Activated CD4-positive, alpha-beta T cell treated with anti-CD3 and anti-CD28 coated beads for 24 hours (primary cell): ENCODE measurements around the gene SPIN1.

Source experiments
- DNase-seq, 2 donors: peaks; one replicate each; pipeline ENCODE4 v3.0.0-alpha.2; 2020; ENCODE audit warnings: low read depth in 2 of 2

SPIN1 gene

GRCh38 chr9:88436379-88436778 lies 48.1 kb downstream of the SPIN1 start:
- no peak for DNase-seq

DNA sequence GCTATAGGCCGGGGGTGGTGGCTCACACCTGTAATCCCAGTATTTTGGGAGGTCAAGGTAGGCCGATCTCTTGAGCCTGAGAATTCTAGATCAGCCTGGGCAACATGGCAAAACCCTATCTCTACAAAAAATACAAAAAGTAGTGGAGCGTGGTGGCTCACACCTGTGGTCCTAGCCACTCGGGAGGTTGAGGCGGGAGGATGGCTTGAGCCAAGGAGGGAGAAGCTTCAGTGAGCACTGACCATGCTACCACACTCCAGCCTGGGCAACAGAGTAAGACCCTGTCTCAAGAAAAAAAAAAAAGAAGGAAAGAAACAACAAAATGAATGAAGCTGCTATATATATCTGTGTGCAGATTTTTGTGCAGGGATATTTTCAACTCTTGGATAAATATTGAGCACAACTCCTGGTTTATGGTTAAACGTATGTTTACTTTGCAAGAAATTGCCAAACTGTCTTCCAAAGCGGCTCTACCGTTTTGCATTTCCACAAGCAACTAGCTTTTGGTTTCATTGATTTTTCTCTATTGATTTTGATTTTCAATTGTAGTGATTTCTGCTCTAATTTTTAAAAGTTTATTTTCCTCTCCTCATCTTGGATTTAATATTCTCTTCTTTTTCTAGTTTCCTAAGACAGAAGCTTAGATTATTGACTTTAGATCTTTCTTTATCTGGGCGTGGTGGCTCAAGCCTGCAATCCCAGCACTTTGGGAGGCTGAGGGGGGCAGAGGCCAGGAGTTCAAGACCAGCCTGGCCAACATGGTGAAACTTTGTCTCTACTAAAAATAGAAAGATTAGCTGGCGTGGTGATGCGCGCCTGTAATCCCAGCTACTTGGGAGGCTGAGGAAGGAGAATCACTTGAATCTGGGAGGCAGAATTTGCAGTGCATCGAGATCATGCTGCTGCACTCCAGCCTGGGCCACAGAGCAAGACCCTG lies 49.2 kb downstream of the SPIN1 start:
- DNase-seq: no peak

GRCh38 chr9:88438811-88439210 lies 50.6 kb downstream of the SPIN1 start:
- DNase-seq: no peak

DNA sequence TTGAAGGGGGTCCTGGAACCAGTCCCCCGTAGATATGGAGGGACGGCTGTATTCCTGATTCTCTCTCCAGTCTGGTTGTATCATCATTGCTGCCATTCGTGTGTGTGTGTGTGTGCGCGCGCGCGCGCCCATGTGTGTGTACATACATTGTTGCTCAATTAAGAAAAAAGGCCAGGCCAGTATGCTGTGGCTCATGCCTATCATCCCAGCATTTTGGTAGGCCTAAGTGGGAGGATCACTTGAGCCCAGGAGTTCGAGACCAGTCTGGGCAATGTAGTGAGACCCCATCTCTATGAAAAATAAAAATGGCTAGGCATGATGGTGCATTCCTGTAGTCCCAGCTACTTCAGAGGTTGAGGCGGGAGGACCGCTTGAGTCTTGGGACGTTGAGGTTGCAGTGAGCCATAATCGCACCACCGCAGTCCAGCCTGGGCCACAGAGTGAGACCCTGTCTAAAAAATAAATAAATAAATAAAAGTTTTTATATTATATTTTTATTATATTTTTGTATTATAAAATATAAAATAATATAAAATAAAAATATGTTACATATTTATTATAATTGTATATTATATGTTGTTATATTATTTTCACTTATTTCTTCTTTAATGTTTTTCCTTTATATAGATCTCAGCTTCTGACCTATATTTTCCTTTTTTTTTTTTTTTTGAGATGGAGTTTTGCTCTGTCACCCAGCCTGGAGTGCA lies 53.2 kb downstream of the SPIN1 start:
- no peak for DNase-seq

- no peak for DNase-seq
These were observed 55.4 kb downstream of the SPIN1 start for GRCh38 chr9:88443480-88444113.

DNA sequence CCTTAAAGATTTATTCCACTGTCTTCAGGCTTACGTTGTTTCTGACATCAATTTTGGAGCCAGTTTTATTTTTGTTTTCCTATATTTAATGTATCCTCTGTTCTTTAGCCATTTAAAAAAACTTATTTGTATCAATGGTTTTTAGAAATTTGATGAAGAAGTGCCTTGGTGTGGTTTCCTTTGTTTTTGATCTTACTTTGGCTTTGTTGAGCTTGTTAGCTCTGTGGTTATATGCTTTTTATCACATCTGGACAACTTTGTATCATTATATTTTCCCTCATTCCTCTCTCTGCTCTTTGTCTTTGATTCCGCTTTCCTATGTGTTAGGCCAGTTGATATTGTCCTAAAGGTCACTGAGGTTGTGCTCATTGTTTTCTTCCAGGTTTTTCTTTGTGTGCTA lies 58.5 kb downstream of the SPIN1 start:
- DNase-seq: no peak

GRCh38 chr9:88447431-88447830 lies 59.2 kb downstream of the SPIN1 start:
- DNase-seq: no peak

GRCh38 chr9:88451160-88451559 lies 62.9 kb downstream of the SPIN1 start:
- no peak for DNase-seq

DNA sequence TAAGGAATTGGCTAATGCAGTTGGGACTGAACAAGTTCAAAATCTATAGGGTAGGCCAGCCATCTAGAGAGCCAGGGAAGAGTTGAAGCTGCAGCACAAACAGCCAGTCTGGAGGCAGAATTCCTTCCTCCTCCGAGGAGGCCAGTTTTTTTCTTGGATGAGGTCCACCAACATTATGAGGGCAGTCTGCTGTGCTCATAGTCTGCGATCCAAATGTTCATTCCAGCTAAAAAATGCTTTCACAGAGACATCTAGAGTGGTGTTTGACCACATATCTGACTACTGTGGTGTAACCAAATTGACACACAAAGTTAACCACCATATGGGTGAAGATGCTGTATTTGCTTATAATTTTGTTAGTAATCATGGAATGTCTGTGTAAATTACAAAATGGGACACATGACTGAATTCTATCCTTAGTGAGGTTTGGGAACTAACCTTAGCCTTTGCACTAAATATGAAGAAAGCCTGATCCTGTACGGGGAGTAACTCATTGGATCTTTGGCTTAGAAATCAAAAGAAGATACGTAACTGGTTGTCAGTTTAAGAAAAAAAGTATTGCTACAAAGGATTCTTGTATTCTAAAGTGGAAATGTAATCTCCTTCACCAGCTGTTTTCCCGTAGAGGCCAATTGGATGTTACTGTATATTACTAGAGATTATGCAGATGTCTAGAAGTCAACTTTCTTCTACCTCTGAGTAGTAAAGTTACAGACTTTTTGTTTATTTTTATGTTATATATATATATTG lies 70.6 kb downstream of the SPIN1 start:
- no peak for DNase-seq

GRCh38 chr9:88460587-88461332 lies 72.5 kb downstream of the SPIN1 start:
- no peak for DNase-seq

DNA sequence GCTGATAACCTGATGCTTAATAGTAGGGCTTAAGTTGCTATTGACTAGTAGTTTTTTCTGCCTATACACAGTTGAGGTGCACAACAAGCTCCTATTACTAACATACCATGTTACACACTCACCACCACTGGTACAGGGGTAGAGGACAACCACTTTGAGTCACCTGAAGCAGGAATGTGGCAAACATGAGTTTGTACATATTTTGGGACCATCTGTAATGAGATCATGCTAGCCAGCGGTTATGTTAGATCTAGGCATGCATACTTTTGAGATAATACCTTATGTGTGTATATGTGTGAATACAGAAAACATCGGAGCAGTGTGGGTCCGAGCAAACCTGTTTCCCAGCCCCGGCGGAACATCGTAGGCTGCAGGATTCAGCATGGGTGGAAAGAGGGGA lies 73.9 kb downstream of the SPIN1 start:
- no peak for DNase-seq

- DNase-seq: no peak
These were observed 76.6 kb downstream of the SPIN1 start for GRCh38 chr9:88464851-88465250.

GRCh38 chr9:88468226-88468625 lies 80.0 kb downstream of the SPIN1 start:
- DNase-seq: no peak

GRCh38 chr9:88476491-88477271 lies 88.4 kb downstream of the SPIN1 start:
- no peak for DNase-seq

DNA sequence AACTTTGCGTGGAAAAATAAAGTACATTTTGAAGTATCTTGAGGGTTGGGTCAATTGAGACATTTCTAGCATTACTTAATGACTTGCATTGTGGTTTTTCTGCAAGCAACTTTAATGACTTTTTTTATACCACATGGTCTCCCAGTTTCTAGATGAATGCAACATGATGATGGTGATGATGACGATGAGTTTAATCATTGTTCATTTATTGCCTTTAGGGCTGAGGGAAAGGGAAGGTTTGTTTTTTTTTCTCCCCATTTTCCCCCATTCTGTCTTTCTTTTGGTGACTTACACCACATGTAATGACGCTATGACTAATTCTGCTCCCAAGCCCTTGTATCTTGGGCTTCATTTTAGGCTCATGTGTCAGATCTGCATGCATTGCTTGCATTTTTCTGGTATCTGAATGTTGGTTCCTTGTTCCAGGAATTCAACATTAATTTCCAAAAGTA lies 89.1 kb downstream of the SPIN1 start:
- no peak for DNase-seq

DNA sequence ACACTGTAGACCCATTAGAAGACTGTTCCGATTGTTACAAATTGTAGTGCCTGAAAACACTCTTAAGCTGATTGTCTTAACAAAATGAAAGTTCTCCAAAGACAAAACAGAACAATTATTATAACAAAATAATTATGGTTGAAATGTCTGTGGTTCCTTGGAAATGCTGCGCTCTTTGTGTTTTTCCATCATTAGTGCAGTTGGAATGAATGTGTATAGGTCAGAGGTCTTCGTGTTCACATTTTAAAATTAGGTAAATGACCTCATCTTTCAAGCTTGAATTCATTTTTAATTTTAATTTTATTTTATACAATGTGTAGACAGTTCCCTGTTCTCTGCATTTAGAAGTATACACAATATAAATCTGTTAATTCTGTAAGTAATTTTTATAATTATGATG lies 90.0 kb downstream of the SPIN1 start:
- DNase-seq: no peak

DNA sequence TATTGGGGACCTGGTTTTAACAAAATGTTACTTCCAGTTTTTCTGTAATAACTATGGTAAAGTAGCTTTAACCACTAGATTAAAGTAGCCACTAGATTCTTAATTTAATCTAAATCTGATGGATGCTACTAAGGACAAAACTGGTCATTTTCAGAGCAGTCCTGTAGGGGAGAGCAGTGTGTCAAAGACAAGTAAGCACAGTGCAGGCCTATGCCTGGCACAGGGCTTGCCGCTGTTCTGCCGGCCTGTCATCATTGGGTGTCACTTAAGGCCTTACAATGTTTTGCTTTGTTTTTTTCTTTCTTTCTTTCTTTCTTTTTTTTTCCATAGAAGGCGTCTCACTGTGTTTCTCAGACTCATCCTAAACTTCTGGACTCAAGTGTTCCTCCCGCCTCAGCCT lies 93.7 kb downstream of the SPIN1 start:
- no peak for DNase-seq

DNA sequence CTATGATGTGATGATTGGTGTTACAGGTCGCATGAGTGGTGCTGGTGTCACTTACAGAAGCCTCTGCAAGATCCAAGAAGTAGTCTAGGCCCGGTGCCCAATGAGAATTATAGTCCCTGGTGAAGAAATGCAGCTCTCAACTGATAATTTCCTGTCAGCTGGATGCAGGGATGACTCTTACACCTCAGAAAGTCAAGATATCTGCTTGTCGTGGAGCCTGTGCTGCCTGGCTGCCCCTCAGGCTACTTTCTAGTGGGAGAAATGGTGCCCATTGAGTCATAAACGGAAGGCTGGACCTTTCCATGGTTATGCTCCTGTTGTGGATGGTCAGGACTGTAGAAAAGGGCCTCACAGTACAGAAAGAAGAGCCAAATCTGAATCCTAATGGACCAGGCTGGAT lies 99.9 kb downstream of the SPIN1 start:
- DNase-seq: no peak

DNA sequence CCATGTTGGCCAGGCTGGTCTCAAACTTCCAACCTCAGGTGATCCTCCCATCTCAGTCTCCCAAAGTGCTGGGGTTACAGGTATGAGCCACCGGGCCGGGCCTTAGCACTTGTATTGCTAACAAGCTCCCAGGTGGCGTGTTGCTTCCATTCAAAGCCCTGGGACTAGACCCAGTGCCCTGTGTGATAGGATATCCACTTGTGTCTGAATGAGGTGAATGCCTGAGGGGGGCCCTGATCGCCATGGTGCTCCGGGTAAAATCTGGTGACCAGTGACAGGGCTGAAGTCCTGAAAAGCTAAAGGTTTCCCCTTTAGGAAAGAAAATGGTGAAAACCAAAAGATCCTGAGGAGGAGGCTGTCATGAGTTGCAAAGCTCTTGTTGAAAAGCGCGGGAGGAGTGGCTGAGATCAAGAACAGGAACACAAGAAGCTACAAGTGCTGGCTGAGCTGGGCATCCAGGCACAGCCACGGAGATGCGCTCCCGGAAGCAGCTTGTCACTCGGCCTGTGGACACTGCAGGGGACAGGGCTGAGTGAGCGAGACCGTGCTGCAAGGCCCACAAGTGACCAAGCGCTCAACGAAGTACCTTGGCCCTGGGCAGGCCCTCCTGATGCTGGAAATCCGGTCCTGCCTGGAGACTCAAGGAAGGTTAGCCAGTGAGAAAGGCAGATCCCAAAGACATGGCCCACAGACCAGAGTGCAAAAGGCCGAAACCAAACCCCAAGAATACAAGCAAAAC lies 106.9 kb downstream of the SPIN1 start:
- no peak for DNase-seq

- no peak for DNase-seq
These were observed 109.0 kb downstream of the SPIN1 start for GRCh38 chr9:88497224-88497623.
